ENCODE measurements around the gene PSME3. TPM values are rescaled to one million over a fixed set of nuclear protein-coding genes. Genes with fewer than 3 reads are reported as not detected.
"Not testable (repeated sequence)": the region's sequence is repeated elsewhere in the genome, so short reads cannot be mapped to it uniquely, and the experiment has no call there.

The PSME3 gene
- total RNA-seq, 1 donor from 2014 or later, result 62.6 TPM

- H3K27me3 ChIP-seq (ENCODE audit: low read depth), result peaks cover 10% of the 10 kb centered on the region
- no peak overlapping the region for H3K27ac ChIP-seq (replicated peaks)
- H3K36me3 ChIP-seq, result no peaks in the 10 kb centered on the region
- no peaks in the 10 kb centered on the region for H3K9me3 ChIP-seq (replicated peaks)
- no peak for TF ChIP-seq CTCF (IDR thresholded peaks at IDR 0.05; ENCODE audit: borderline replicate concordance)
- H3K4me1 ChIP-seq, result no peaks in the 10 kb centered on the region
- no peak overlapping the region for H3K4me3 ChIP-seq
- intact Hi-C loops (cut with micrococcal nuclease), result no loop called here
- no peak for DNase-seq
Measured at GRCh38 chr17:42857389-42857788, 24.2 kb downstream of the PSME3 start.

DNA sequence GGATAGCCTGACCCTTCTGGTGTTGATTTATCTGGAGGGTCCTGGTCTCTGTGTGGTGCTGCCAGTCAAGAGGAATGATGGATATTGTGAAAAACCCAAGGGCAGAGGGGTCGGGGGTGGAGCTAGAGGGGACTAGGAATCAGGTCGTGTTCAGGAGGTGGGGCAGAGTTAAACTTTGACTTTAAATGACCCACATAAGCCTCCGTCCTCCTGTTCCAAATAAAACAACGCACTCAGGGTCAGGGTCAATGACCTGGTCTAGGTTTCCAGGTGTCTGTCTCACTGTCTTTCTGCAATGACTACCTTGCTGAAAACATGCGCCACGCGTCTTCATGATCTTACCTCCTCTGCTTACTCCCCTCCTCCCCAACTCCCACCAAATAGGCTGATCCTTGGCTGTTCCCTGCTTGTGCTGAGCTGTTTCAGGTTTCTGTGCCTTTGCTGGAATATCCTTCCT is 32.5 kb downstream of the PSME3 start:
- Histone ChIP-seq H3K27ac (replicated peaks) (no peak overlapping the region), H3K36me3 (no peaks in the 10 kb centered on the region), H3K4me1 (no peaks in the 10 kb centered on the region), H3K9me3 (replicated peaks) (peaks cover 7% of the 10 kb centered on the region), H3K4me3 (no peak overlapping the region), H3K27me3 (ENCODE audit: low read depth) (peaks cover 4% of the 10 kb centered on the region)
- no peak for TF ChIP-seq CTCF (IDR thresholded peaks at IDR 0.05; ENCODE audit: borderline replicate concordance)
- intact Hi-C loops (cut with micrococcal nuclease), result no loop called here
- DNase-seq, result no peak

GRCh38 chr17:42866216-42866615 is 33.0 kb downstream of the PSME3 start:
- no peak for TF ChIP-seq CTCF (IDR thresholded peaks at IDR 0.05; ENCODE audit: borderline replicate concordance)
- intact Hi-C loops (cut with micrococcal nuclease), result no loop called here
- DNase-seq, result no peak

GRCh38 chr17:42866631-42867575 is 33.7 kb downstream of the PSME3 start:
- intact Hi-C loops (cut with micrococcal nuclease), result no loop called here

More at GRCh38 chr17:42866216-42866615, 33.0 kb downstream of the PSME3 start:
- no peaks in the 10 kb centered on the region for H3K4me1 ChIP-seq
- H3K36me3 ChIP-seq, result no peaks in the 10 kb centered on the region
- H3K27ac ChIP-seq (replicated peaks), result no peak overlapping the region
- peaks cover 13% of the 10 kb centered on the region for H3K9me3 ChIP-seq (replicated peaks)
- no peak overlapping the region for H3K4me3 ChIP-seq
- H3K27me3 ChIP-seq (ENCODE audit: low read depth), result peaks cover 4% of the 10 kb centered on the region

DNA sequence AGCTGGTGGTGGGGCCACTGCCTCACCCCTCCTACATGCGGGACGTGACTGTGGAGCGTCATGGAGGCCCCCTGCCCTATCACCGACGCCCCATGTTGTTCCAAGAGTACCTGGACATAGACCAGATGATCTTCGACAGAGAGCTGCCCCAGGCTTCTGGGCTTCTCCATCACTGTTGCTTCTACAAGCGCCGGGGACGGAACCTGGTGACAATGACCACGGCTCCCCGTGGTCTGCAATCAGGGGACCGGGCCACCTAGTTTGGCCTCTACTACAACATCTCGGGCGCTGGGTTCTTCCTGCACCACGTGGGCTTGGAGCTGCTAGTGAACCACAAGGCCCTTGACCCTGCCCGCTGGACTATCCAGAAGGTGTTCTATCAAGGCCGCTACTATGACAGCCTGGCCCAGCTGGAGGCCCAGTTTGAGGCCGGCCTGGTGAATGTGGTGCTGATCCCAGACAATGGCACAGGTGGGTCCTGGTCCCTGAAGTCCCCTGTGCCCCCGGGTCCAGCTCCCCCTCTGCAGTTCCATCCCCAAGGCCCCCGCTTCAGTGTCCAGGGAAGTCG is 34.6 kb downstream of the PSME3 start:
- H3K27ac ChIP-seq (replicated peaks); DNase-seq; H3K36me3 ChIP-seq; H3K4me3 ChIP-seq; H3K27me3 ChIP-seq (ENCODE audit: low read depth); H3K4me1 ChIP-seq; intact Hi-C loops (cut with micrococcal nuclease): not testable (repeated sequence)
- peaks cover 14% of the 10 kb centered on the region for H3K9me3 ChIP-seq (replicated peaks)

More at GRCh38 chr17:42866631-42867575, 33.7 kb downstream of the PSME3 start:
- Histone ChIP-seq H3K27ac (replicated peaks) (no peak overlapping the region), H3K4me1 (no peaks in the 10 kb centered on the region), H3K27me3 (ENCODE audit: low read depth) (peaks cover 4% of the 10 kb centered on the region), H3K4me3 (no peak overlapping the region), H3K9me3 (replicated peaks) (peaks cover 14% of the 10 kb centered on the region), H3K36me3 (no peaks in the 10 kb centered on the region)
- DNase-seq, result no peak
- no peak for TF ChIP-seq CTCF (IDR thresholded peaks at IDR 0.05; ENCODE audit: borderline replicate concordance)

DNA sequence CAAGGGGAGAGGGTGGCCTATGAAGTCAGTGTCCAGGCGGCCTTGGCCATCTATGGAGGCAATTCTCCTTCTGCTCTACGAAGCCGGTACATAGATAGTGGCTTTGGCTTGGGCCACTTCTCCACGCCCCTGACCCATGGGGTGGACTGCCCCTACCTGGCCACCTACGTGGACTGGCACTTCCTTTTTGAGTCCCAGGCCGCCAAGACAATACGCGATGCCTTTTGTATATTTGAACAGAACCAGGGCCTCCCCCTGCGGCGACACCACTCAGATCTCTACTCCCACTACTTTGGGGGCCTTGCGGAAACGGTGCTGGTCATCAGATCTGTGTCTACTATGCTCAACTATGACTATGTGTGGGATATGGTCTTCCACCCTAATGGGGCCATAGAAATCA is 35.1 kb downstream of the PSME3 start:
- no peak for DNase-seq
- no peaks in the 10 kb centered on the region for H3K4me1 ChIP-seq
- H3K27me3 ChIP-seq (ENCODE audit: low read depth), result peaks cover 4% of the 10 kb centered on the region
- peaks cover 14% of the 10 kb centered on the region for H3K9me3 ChIP-seq (replicated peaks)
- intact Hi-C loops (cut with micrococcal nuclease), result no loop called here
- no peak overlapping the region for H3K27ac ChIP-seq (replicated peaks)
- H3K4me3 ChIP-seq, result no peak overlapping the region
- H3K36me3 ChIP-seq, result no peaks in the 10 kb centered on the region
- TF ChIP-seq CTCF (IDR thresholded peaks at IDR 0.05; ENCODE audit: borderline replicate concordance), result no peak

Measured in left ventricle myocardium inferior (tissue), 1 donor.